ENCODE measurements around the gene HSDL1.

DNA sequence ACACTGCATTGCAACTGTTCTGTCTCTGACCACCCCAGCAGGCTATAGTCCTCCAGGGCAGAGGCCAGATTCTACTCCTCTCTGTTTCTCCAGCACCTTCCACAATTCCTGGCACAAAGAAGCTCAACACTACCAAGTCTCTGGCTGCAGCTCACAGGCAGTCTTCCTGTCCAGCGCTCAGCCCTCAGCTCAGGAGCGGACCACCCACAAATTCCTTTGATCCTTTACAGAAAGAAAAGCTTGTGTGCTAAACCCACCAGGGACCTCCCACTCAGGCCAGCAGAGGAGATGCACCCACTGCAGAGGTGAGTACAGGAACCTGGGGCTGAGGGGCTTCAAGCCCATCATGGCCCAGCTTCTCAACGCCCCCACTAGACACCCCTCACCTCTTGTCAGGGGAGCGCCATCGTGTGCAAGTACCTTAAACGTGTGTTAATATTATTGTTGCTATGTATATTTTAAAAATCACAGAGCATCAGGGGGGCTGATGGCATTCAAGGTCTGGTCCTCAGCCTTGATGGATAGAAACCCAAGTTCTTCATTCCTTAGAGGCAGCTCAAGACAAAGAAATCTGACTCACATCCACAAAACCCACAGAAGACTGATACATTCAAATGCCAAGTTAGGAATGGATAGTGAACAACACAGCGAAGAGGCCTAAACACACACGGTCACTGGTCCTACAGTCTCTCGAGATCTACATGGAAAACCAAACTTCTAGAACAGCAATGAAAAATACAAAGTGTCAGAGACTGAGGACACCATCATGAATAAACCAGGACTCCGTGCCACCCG is 8.4 kb downstream of the HSDL1 start:
- no peak for TF ChIP-seq EZH2phosphoT487 (IDR thresholded peaks at IDR 0.05; ENCODE audit: low read depth)
- TF ChIP-seq, protein P1, sequence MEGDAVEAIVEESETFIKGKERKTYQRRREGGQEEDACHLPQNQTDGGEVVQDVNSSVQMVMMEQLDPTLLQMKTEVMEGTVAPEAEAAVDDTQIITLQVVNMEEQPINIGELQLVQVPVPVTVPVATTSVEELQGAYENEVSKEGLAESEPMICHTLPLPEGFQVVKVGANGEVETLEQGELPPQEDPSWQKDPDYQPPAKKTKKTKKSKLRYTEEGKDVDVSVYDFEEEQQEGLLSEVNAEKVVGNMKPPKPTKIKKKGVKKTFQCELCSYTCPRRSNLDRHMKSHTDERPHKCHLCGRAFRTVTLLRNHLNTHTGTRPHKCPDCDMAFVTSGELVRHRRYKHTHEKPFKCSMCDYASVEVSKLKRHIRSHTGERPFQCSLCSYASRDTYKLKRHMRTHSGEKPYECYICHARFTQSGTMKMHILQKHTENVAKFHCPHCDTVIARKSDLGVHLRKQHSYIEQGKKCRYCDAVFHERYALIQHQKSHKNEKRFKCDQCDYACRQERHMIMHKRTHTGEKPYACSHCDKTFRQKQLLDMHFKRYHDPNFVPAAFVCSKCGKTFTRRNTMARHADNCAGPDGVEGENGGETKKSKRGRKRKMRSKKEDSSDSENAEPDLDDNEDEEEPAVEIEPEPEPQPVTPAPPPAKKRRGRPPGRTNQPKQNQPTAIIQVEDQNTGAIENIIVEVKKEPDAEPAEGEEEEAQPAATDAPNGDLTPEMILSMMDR (IDR thresholded peaks at IDR 0.05; ENCODE audit: low read depth, low read length): no peak
